Esophagus muscularis mucosa (tissue), 4 donors: ENCODE measurements around the gene SCYGR6. TPM values are rescaled to one million over a fixed set of nuclear protein-coding genes. Genes with fewer than 3 reads are reported as not detected.

Source experiments
- DNase-seq: peaks from one replicate; pipeline ENCODE4 v3.0.0-alpha.2; 2017; ENCODE audit errors: extremely low spot score
- H3K27ac ChIP-seq, 4 donors: fragments of 200-600 bp; sonication (generic); replicated peaks in 1 of 4; 1 replicate in 3 of 4; 2 replicates in 1 of 4; pipeline ENCODE4 v1.5.1; 2016 to 2019; ENCODE audit warnings: mild to moderate bottlenecking in 1 of 4
- H3K27me3 ChIP-seq, 4 donors: fragments of 200-600 bp; sonication (generic); one replicate each; pipeline versions ENCODE4 v1.5.1 to v1.6.0; 2016 to 2019
- H3K36me3 ChIP-seq, 4 donors: fragments of 200-600 bp; sonication (generic); one replicate each; pipeline ENCODE4 v1.5.1; 2016 to 2019
- H3K4me1 ChIP-seq, 4 donors: fragments of 200-600 bp; sonication (generic); one replicate each; pipeline ENCODE4 v1.5.1; 2016 to 2019
- H3K4me3 ChIP-seq, 4 donors: fragments of 200-600 bp; sonication (generic); 1 replicate in 2 of 4; 2 replicates in 2 of 4; pipeline ENCODE4 v1.5.1; 2016 to 2019; ENCODE audit warnings: mild to moderate bottlenecking in 4 of 4, moderate library complexity in 1 of 4
- H3K9me3 ChIP-seq, 4 donors: fragments of 200-600 bp; sonication (generic); 1 replicate in 3 of 4; 2 replicates in 1 of 4; pipeline ENCODE4 v1.5.1; 2016 to 2019
- EP300 ChIP-seq: sonication (generic); formaldehyde crosslinking; IDR thresholded peaks from one replicate; pipeline ENCODE4 v1.6.1; 2017; ENCODE audit warnings: antibody characterized with exemption
- POLR2A ChIP-seq: fragments of 450-650 bp; IDR thresholded peaks from one replicate; pipeline ENCODE4 v1.6.1; 2017; ENCODE audit warnings: antibody characterized with exemption, moderate library complexity, mild to moderate bottlenecking, low read depth
- POLR2AphosphoS5 ChIP-seq, 2 donors: sonication (generic); formaldehyde crosslinking; IDR thresholded peaks; one replicate each; pipeline ENCODE4 v1.6.1; 2017; ENCODE audit warnings: antibody characterized with exemption in 2 of 2
- WGBS: methylation state at CpG from one replicate; pipeline ENCODE4 v1.1.5; 2018; 5-methylcytosine and 5-hydroxymethylcytosine counted together
- intact Hi-C: fragments of 100-400 bp; cut with DNase I; formaldehyde crosslinking; loops from one replicate; pipeline ENCODE4 v1.15.1; 2023
- small RNA-seq, 3 donors: library from RNA; depleted of rRNA; stranded (forward); fragments of <200 nt; gene quantifications; one replicate each; pipeline ENCODE3, GENCODE V24; 2016
- total RNA-seq, 4 donors: library from RNA; depleted of rRNA; stranded (reverse); fragments of >200 nt; gene quantifications; one replicate each; pipeline versions ENCODE4 v1.1.0 to v1.2.1, GENCODE V29; 2016
- TF ChIP-seq, protein P1 (sequence below), 3 experiments: fragments of 200-600 bp in 2 of 3; fragments of 450-650 bp in 1 of 3; sonication (generic) in 2 of 3; IDR thresholded peaks; one replicate each; pipeline ENCODE4 v1.5.1; 2017 to 2019; ENCODE audit warnings: antibody characterized with exemption in 3 of 3, mild to moderate bottlenecking in 2 of 3, moderate library complexity in 1 of 3

The SCYGR6 gene
- total RNA-seq, 4 donors from 2014 or later, result not detected

GRCh38 chr2:227684258-227684657, 40.3 kb downstream of the SCYGR6 start:
- no peaks in the 10 kb centered on the region for H3K9me3 ChIP-seq
- H3K27ac ChIP-seq, result no peak overlapping the region
- intact Hi-C loops, result no loop called here
- no peaks in the 10 kb centered on the region for H3K36me3 ChIP-seq
- WGBS, result 69% methylated on average over 5 of the region's 5 CpGs
- no peak overlapping the region for H3K4me3 ChIP-seq
- DNase-seq, result peak; percentile 14
- no peaks in the 10 kb centered on the region for H3K27me3 ChIP-seq
- no peaks in the 10 kb centered on the region for H3K4me1 ChIP-seq
- TF ChIP-seq, protein P1, sequence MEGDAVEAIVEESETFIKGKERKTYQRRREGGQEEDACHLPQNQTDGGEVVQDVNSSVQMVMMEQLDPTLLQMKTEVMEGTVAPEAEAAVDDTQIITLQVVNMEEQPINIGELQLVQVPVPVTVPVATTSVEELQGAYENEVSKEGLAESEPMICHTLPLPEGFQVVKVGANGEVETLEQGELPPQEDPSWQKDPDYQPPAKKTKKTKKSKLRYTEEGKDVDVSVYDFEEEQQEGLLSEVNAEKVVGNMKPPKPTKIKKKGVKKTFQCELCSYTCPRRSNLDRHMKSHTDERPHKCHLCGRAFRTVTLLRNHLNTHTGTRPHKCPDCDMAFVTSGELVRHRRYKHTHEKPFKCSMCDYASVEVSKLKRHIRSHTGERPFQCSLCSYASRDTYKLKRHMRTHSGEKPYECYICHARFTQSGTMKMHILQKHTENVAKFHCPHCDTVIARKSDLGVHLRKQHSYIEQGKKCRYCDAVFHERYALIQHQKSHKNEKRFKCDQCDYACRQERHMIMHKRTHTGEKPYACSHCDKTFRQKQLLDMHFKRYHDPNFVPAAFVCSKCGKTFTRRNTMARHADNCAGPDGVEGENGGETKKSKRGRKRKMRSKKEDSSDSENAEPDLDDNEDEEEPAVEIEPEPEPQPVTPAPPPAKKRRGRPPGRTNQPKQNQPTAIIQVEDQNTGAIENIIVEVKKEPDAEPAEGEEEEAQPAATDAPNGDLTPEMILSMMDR (IDR thresholded peaks at IDR 0.05), result no peak
- no peak for TF ChIP-seq EP300
- no peak for TF ChIP-seq POLR2AphosphoS5 (IDR thresholded peaks at IDR 0.05)
- no peak for TF ChIP-seq POLR2A

DNA sequence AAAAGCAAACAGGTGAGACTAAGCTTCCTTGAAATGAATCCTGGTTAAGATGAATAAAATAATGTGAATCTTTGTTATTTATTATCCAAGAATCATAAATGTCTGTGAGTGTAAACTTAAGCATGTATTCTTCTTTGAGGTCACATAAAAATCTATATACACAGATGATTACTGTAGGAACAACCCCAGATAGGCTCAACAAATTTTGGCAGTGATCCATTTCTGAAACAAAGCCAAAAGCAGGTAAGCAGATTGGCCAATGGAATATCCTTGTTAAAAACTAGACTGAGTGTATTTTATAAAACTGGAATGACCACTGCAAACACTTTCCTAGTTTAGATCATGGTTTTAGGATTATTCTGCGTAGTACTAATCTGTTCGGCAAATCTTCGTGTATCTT, 46.6 kb downstream of the SCYGR6 start:
- H3K4me1 ChIP-seq, result no peaks in the 10 kb centered on the region
- no peak overlapping the region for H3K4me3 ChIP-seq
- H3K27me3 ChIP-seq, result no peaks in the 10 kb centered on the region
- H3K9me3 ChIP-seq, result no peaks in the 10 kb centered on the region
- DNase-seq, result no peak
- 96% methylated on average over 3 of the region's 3 CpGs for WGBS
- intact Hi-C loops, result no loop called here
- no peak overlapping the region for H3K27ac ChIP-seq
- no peaks in the 10 kb centered on the region for H3K36me3 ChIP-seq
- TF ChIP-seq POLR2A (no peak), POLR2AphosphoS5 (IDR thresholded peaks at IDR 0.05) (no peak), EP300 (no peak)
- TF ChIP-seq, protein P1 (IDR thresholded peaks at IDR 0.05), result no peak

GRCh38 chr2:227674485-227674884, 50.1 kb downstream of the SCYGR6 start:
- Histone ChIP-seq H3K27ac (no peak overlapping the region), H3K27me3 (no peaks in the 10 kb centered on the region), H3K36me3 (no peaks in the 10 kb centered on the region), H3K4me1 (no peaks in the 10 kb centered on the region), H3K9me3 (no peaks in the 10 kb centered on the region), H3K4me3 (no peak overlapping the region)
- no peak for DNase-seq
- intact Hi-C loops, result no loop called here
- TF ChIP-seq, protein P1 (IDR thresholded peaks at IDR 0.05), result no peak
- no peak for TF ChIP-seq EP300
- 75% methylated on average over 5 of the region's 5 CpGs for WGBS

Small RNA genes within 50 kb of the gene (small RNA-seq; reads per million reads assigned to genes)
- gene RNA5SP121, result 0 reads per million in 3 donors

Other genes with a start within 250 kb of the SCYGR6 start
- not detected for gene SCYGR2, start 125.9 kb downstream of the SCYGR6 start, total RNA-seq
- gene SCYGR3, start 109.9 kb downstream of the SCYGR6 start, total RNA-seq, result not detected
- not detected for gene SCYGR4, start 107.3 kb downstream of the SCYGR6 start, total RNA-seq
- not detected for gene SCYGR5, start 58.0 kb downstream of the SCYGR6 start, total RNA-seq
- 1 to 10 TPM in 1 of 4 donors, under 1 TPM in 3; 0.40 to 1.5 (median 0.69) TPM for gene SLC19A3, start 6.7 kb downstream of the SCYGR6 start, total RNA-seq
- not detected for gene SCYGR7, start 3.6 kb upstream of the SCYGR6 start, total RNA-seq
- gene SCYGR8, start 21.1 kb upstream of the SCYGR6 start, total RNA-seq, result not detected
- gene CCL20, start 89.1 kb upstream of the SCYGR6 start, total RNA-seq, result 1 to 10 TPM in 1 of 4 donors, not detected in 3; 3.5 TPM
- under 1 TPM in 2 of 4 donors, not detected in 2; 0.26 to 0.33 TPM for gene DAW1, start 146.9 kb upstream of the SCYGR6 start, total RNA-seq